Kidney (tissue), 14 donors: ENCODE data around the gene PPFIBP1. TPM values are rescaled to one million over a fixed set of nuclear protein-coding genes. Genes with fewer than 3 reads are reported as not detected.

ENCODE experiments used
- DNase-seq, 5 donors: peaks; one replicate each; pipeline ENCODE4 v3.0.0-alpha.2; 2013 to 2020
- FAIRE-seq: peaks from 2 replicates; lab custom pipeline; 2012; peaks lifted over from hg19 to GRCh38; lab: Jason Lieb, UNC
- H3K27ac ChIP-seq, 2 donors: one replicate each; pipeline ENCODE4 v1.7.0; 2013; ENCODE audit warnings: low read depth in 2 of 2, low read length in 2 of 2, inconsistent platforms in 1 of 2
- H3K27me3 ChIP-seq: one replicate; pipeline ENCODE4 v1.7.1; 2013; ENCODE audit warnings: low read length, inconsistent platforms; ENCODE audit not compliant: control insufficient read depth, insufficient read depth
- H3K36me3 ChIP-seq, 3 donors: one replicate each; pipeline versions ENCODE4 v1.7.0 to v1.7.1; 2013; ENCODE audit warnings: low read length in 3 of 3, control low read depth in 1 of 3, inconsistent platforms in 1 of 3; ENCODE audit not compliant: insufficient read depth in 3 of 3, control insufficient read depth in 2 of 3
- H3K4me1 ChIP-seq, 3 donors: one replicate each; pipeline versions ENCODE4 v1.7.0 to v1.7.1; 2013; ENCODE audit warnings: low read length in 3 of 3, inconsistent platforms in 1 of 3, low read depth in 1 of 3; ENCODE audit not compliant: control insufficient read depth in 2 of 3, insufficient read depth in 2 of 3
- H3K4me3 ChIP-seq, 3 donors: one replicate each; pipeline versions ENCODE4 v1.7.0 to v1.8.1; 2013; ENCODE audit warnings: low read length in 3 of 3, control low read depth in 1 of 3, inconsistent platforms in 1 of 3
- H3K9ac ChIP-seq, 3 donors: one replicate each; pipeline versions ENCODE4 v1.7.0 to v1.7.1; 2013; ENCODE audit warnings: low read length in 3 of 3, control low read depth in 1 of 3, inconsistent platforms in 1 of 3
- H3K9me3 ChIP-seq, 3 donors: one replicate each; pipeline versions ENCODE4 v1.7.0 to v1.7.1; 2013; ENCODE audit warnings: low read length in 3 of 3, control low read depth in 1 of 3, inconsistent platforms in 1 of 3; ENCODE audit not compliant: control insufficient read depth in 2 of 3, insufficient read depth in 1 of 3
- intact Hi-C: fragments of 100-400 bp; cut with DNase I; formaldehyde crosslinking; loops from one replicate; pipeline ENCODE4 v1.11.1; 2022
- polyA plus RNA-seq: library from polyadenylated mRNA; stranded (reverse); fragments of 350-450 nt; fragmentation: Illumina TruSeq; extraction: RNeasy Lipid Tissue Mini Kit (QIAGEN cat#74804); gene quantifications from one replicate; pipeline ENCODE4 v1.2.3, GENCODE V29; 2014; ENCODE audit warnings: low read depth, low replicate concordance; ENCODE audit not compliant: insufficient read depth
- total RNA-seq: library from RNA; stranded (reverse); fragmentation: NEBNext Ultra II Directional; extraction: Animal tissue kit (Norgen Biotek cat#: 25700); gene quantifications from one replicate; pipeline ENCODE4 v1.2.1, GENCODE V29; 2021
- TF ChIP-seq, protein P1 (sequence below): IDR thresholded peaks from 3 replicates; pipeline ENCODE4 v1.5.1; 2012; ENCODE audit warnings: mild to moderate bottlenecking, moderate library complexity, borderline replicate concordance; ENCODE audit not compliant: insufficient read depth; ENCODE audit errors: extremely low read depth
- donor health status: control.
- donor health status: control.
- donor health status: control.
- donor health status: control.
- donor health status: control.
- donor health status: DM: yes; HTN: yes; CAD: no.
- donor health status: Normal renal cell carcinoma (clear cell type).

PPFIBP1 gene
- total and polyA plus RNA-seq, 2 donors from 2014 or later: 12.7 to 175 TPM

DNA sequence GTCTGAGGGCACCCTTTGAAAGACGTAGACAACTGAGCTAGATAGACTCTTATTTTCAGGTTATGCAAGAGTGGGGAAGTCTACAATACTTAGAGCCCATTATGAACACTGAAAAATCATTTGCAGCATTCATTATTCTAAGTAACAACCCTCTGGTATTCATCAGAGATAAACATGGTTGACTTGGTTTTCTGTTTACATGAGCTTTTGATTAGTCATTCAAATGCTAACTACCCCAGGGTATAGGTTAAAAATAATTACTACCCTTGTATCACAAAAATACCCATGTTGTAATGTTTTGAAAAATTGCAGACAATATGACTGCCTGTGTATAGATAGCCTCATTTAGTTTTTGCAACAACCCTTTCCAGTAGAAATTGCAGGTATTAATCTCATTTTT lies 78.5 kb downstream of the PPFIBP1 start:
- Histone ChIP-seq H3K36me3 (no peaks in the 10 kb centered on the region), H3K4me3 (no peak overlapping the region), H3K27me3 (no peaks in the 10 kb centered on the region), H3K27ac (no peak overlapping the region), H3K9ac (no peak overlapping the region), H3K4me1 (peaks cover 0 to 18% (median 13%) of the 10 kb centered on the region in 3 donors), H3K9me3 (no peaks in the 10 kb centered on the region)
- DNase-seq: no peak
- FAIRE-seq: no peak
- intact Hi-C loops: no loop called here
- TF ChIP-seq, protein P1, sequence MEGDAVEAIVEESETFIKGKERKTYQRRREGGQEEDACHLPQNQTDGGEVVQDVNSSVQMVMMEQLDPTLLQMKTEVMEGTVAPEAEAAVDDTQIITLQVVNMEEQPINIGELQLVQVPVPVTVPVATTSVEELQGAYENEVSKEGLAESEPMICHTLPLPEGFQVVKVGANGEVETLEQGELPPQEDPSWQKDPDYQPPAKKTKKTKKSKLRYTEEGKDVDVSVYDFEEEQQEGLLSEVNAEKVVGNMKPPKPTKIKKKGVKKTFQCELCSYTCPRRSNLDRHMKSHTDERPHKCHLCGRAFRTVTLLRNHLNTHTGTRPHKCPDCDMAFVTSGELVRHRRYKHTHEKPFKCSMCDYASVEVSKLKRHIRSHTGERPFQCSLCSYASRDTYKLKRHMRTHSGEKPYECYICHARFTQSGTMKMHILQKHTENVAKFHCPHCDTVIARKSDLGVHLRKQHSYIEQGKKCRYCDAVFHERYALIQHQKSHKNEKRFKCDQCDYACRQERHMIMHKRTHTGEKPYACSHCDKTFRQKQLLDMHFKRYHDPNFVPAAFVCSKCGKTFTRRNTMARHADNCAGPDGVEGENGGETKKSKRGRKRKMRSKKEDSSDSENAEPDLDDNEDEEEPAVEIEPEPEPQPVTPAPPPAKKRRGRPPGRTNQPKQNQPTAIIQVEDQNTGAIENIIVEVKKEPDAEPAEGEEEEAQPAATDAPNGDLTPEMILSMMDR: no peak

DNA sequence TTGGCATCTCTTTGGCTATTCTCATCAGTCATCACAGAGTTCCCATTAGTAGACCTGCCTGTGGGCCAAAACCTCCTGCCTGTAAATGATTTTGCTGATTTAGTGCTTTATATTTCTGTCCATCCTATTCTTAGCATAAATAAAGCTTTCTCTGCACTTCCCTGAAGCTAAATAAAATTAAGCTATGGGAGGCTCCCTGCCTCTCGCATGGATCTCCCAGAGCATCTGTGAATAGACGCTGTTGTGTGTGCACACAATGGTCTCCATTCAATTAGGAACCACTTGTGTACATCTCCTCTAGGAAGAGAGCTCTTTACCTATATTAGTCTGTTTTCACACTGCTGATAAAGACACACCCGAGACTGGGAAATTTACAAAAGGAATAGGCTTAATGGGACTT lies 80.4 kb downstream of the PPFIBP1 start:
- H3K36me3 ChIP-seq: no peaks in the 10 kb centered on the region
- H3K27ac ChIP-seq: no peak overlapping the region
- H3K4me1 ChIP-seq: peaks cover 0 to 22% (median 14%) of the 10 kb centered on the region in 3 donors
- no peaks in the 10 kb centered on the region for H3K27me3 ChIP-seq
- no peak overlapping the region for H3K9ac ChIP-seq
- intact Hi-C loops: no loop called here
- DNase-seq (no peak), FAIRE-seq (no peak)
- H3K4me3 ChIP-seq: no peak overlapping the region
- H3K9me3 ChIP-seq: no peaks in the 10 kb centered on the region
- TF ChIP-seq, protein P1: no peak

DNA sequence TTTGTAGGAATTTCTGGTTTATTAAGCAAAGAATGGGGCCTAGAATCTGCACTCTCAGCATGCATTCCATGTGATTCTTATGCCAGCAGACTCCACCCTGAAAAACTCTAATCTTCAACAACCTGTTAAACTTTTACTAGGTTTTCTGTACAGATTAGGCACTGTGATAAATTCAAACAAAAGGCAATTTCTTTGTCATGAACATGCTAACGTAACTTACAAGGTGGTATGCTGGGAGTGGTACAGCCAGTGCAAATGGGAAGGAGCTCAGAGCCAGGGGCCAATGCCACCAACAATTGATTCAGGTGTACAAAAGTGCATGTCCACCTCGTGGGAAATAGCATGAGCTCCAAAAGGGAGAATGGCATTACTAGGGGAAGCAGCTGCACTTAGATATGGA lies 83.0 kb downstream of the PPFIBP1 start:
- FAIRE-seq: no peak

More for the DNA sequence above, 83.0 kb downstream of the PPFIBP1 start:
- Histone ChIP-seq H3K4me3 (peak overlapping the region in 1 of 3 donors; percentile 3), H3K9me3 (no peaks in the 10 kb centered on the region), H3K9ac (no peak overlapping the region), H3K4me1 (peaks cover 0 to 26% (median 15%) of the 10 kb centered on the region in 3 donors), H3K27ac (no peak overlapping the region), H3K27me3 (no peaks in the 10 kb centered on the region), H3K36me3 (no peaks in the 10 kb centered on the region)
- DNase-seq: peak in 2 of 5 donors; percentile 35 to 52
- intact Hi-C loops: no loop called here
- TF ChIP-seq, protein P1: no peak
